Measurements from ENCODE around the gene DPM1. TPM values are rescaled to one million over a fixed set of nuclear protein-coding genes. Genes with fewer than 3 reads are reported as not detected.

DPM1 gene
- total RNA-seq, 1 experiment from 2014 or later: 65.5 TPM

- TF ChIP-seq, protein P1, sequence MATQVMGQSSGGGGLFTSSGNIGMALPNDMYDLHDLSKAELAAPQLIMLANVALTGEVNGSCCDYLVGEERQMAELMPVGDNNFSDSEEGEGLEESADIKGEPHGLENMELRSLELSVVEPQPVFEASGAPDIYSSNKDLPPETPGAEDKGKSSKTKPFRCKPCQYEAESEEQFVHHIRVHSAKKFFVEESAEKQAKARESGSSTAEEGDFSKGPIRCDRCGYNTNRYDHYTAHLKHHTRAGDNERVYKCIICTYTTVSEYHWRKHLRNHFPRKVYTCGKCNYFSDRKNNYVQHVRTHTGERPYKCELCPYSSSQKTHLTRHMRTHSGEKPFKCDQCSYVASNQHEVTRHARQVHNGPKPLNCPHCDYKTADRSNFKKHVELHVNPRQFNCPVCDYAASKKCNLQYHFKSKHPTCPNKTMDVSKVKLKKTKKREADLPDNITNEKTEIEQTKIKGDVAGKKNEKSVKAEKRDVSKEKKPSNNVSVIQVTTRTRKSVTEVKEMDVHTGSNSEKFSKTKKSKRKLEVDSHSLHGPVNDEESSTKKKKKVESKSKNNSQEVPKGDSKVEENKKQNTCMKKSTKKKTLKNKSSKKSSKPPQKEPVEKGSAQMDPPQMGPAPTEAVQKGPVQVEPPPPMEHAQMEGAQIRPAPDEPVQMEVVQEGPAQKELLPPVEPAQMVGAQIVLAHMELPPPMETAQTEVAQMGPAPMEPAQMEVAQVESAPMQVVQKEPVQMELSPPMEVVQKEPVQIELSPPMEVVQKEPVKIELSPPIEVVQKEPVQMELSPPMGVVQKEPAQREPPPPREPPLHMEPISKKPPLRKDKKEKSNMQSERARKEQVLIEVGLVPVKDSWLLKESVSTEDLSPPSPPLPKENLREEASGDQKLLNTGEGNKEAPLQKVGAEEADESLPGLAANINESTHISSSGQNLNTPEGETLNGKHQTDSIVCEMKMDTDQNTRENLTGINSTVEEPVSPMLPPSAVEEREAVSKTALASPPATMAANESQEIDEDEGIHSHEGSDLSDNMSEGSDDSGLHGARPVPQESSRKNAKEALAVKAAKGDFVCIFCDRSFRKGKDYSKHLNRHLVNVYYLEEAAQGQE (IDR thresholded peaks at IDR 0.05; ENCODE audit: low read depth): no peak
- TF ChIP-seq SRF (IDR thresholded peaks at IDR 0.05; ENCODE audit: low read depth): no peak
- TF ChIP-seq POLR2A (IDR thresholded peaks at IDR 0.05; ENCODE audit: borderline replicate concordance, extremely low read depth, insufficient read depth, insufficient read length): no peak
- TF ChIP-seq YY1 (IDR thresholded peaks at IDR 0.05; ENCODE audit: extremely low read depth, insufficient replicate concordance, low read depth, low read length): no peak
- TF ChIP-seq SP1 (IDR thresholded peaks at IDR 0.05; ENCODE audit: low read depth): no peak
- no peak for TF ChIP-seq ATF3 (IDR thresholded peaks at IDR 0.05)
- TF ChIP-seq ZFX (IDR thresholded peaks at IDR 0.05): no peak
Measured at GRCh38 chr20:50982363-50982762, 24.0 kb upstream of the DPM1 start (continued).

DNA sequence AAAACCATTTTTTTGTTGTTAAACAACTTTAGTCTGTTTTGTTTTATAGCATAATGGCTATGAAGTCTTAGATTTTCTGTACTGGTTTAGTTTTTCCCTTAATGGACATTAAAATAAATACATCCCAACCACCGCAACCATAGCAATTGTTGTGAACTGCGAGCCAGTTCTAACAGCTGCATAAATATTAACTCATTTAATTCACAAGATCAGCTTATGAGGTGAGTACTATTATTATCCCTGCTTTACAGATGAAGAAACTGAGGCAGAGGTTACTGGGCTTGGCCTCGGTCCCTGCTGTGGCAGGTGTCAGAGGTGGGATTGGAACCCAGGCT is 23.3 kb upstream of the DPM1 start:
- Histone ChIP-seq H3K4me3 (replicated peaks in 1 of 2; ENCODE audit: low read depth in 1 of 2, low read length in 2 of 2) (no peak overlapping the region), H3K9me2 (ENCODE audit: insufficient read depth) (no peaks in the 10 kb centered on the region), H3K27me3 (ENCODE audit: insufficient read depth, low read length) (no peaks in the 10 kb centered on the region), H3K36me3 (ENCODE audit: control insufficient read depth in 1 of 2, insufficient read depth in 2 of 2, low read length in 2 of 2) (no peaks in the 10 kb centered on the region), H2AFZ (ENCODE audit: low read depth, low read length, poor library complexity, severe bottlenecking) (no peak overlapping the region), H3K9me3 (ENCODE audit: control insufficient read depth in 1 of 2, insufficient read depth in 1 of 2, low read depth in 1 of 2, low read length in 2 of 2) (no peaks in the 10 kb centered on the region), H4K20me1 (ENCODE audit: insufficient read depth) (no peaks in the 10 kb centered on the region), H3K27ac (ENCODE audit: low read depth, low read length) (no peak overlapping the region), H3K9ac (ENCODE audit: low read length) (no peak overlapping the region), H3K4me2 (ENCODE audit: low read length) (no peak overlapping the region), H3K4me1 (ENCODE audit: control insufficient read depth in 1 of 2, insufficient read depth in 2 of 2, low read length in 2 of 2) (peaks cover 0 to 14% of the 10 kb centered on the region in 2 experiments; a peak in 2 of 4 replicates), H3K79me2 (ENCODE audit: insufficient read depth, low read length) (no peaks in the 10 kb centered on the region)
- intact Hi-C loops (cut with micrococcal nuclease): loop anchor here (10.0 kb wide), 1 partner anchor 613 kb away; no protein-coding TSS in a partner anchor
- RAD21 ChIA-PET (ENCODE audit: low non-redundant PET in 1 of 2, low total read pairs in 2 of 2, uncharacterized antibody in 2 of 2, unreplicated experiment in 2 of 2): no interaction called here
- DNase-seq (ENCODE audit: low read depth, low spot score) (no peak), ATAC-seq (no peak)
- POLR2A ChIA-PET: no interaction called here
- CTCF ChIA-PET: interaction anchor here (1.2 to 3.7 kb wide), 16 partner anchors 10 to 642 kb away, joined by 4 to 38 read pairs (median 6); partner anchors contain the start of genes ADNP, BCAS4, DPM1 and MOCS3
- no peak for TF ChIP-seq ATF3 (IDR thresholded peaks at IDR 0.05)
- TF ChIP-seq, protein P2, sequence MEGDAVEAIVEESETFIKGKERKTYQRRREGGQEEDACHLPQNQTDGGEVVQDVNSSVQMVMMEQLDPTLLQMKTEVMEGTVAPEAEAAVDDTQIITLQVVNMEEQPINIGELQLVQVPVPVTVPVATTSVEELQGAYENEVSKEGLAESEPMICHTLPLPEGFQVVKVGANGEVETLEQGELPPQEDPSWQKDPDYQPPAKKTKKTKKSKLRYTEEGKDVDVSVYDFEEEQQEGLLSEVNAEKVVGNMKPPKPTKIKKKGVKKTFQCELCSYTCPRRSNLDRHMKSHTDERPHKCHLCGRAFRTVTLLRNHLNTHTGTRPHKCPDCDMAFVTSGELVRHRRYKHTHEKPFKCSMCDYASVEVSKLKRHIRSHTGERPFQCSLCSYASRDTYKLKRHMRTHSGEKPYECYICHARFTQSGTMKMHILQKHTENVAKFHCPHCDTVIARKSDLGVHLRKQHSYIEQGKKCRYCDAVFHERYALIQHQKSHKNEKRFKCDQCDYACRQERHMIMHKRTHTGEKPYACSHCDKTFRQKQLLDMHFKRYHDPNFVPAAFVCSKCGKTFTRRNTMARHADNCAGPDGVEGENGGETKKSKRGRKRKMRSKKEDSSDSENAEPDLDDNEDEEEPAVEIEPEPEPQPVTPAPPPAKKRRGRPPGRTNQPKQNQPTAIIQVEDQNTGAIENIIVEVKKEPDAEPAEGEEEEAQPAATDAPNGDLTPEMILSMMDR (IDR thresholded peaks at IDR 0.05 in 2 of 3, conservative IDR thresholded peaks at IDR 0.05 in 1 of 3; ENCODE audit: borderline replicate concordance in 1 of 3, insufficient read depth in 1 of 3, low read depth in 2 of 3, low read length in 2 of 3): peak in 1 of 3 experiments; percentile 10; a peak in 2 of 6 replicates
- no peak for TF ChIP-seq EGR1 (IDR thresholded peaks at IDR 0.05; ENCODE audit: low read depth)
- no TSS peak for BruUV-seq (replicated peaks)

Measured in HCT116 (cell line).